SU-DHL-6 (cell line): Measurements from ENCODE around the gene EPB41L4B.

Experiments used
- CTCF ChIP-seq: fragments of 200-600 bp; sonication (generic); IDR thresholded peaks from one replicate; pipeline ENCODE4 v1.5.1; 2017; ENCODE audit warnings: antibody characterized with exemption, mild to moderate bottlenecking, low read length, moderate library complexity; ENCODE audit not compliant: insufficient read depth, poor library complexity, severe bottlenecking
- EZH2phosphoT487 ChIP-seq: fragments of 200-600 bp; sonication (generic), shearing (Covaris generic); conservative IDR thresholded peaks from 2 replicates; pipeline ENCODE4 v1.6.1; 2018; ENCODE audit warnings: mild to moderate bottlenecking, antibody characterized with exemption, low read length, moderate library complexity, mixed read lengths

- TF ChIP-seq CTCF (no peak), EZH2phosphoT487 (no peak)
Measured at GRCh38 chr9:109289186-109289585, 31.7 kb downstream of the EPB41L4B start.
